HEK293T (cell line): ENCODE data around the gene CLIC4.

ENCODE experiments used
- BHLHE40 ChIP-seq: fragments of 450-650 bp; IDR thresholded peaks from 2 replicates; pipeline ENCODE4 v1.6.1; 2016; ENCODE audit warnings: mild to moderate bottlenecking, moderate library complexity, borderline replicate concordance
- CTBP1 ChIP-seq: fragments of 450-650 bp; IDR thresholded peaks from 2 replicates; pipeline ENCODE4 v1.6.1; 2016; ENCODE audit warnings: borderline replicate concordance
- ELF4 ChIP-seq: fragments of 450-650 bp; IDR thresholded peaks from 2 replicates; pipeline ENCODE4 v1.6.1; 2017; ENCODE audit warnings: antibody characterized with exemption
- FOXA1 ChIP-seq: fragments of 450-650 bp; IDR thresholded peaks from 2 replicates; pipeline ENCODE4 v1.6.1; 2016; ENCODE audit warnings: mild to moderate bottlenecking
- FOXK2 ChIP-seq: fragments of 450-650 bp; IDR thresholded peaks from 2 replicates; pipeline ENCODE4 v1.6.1; 2016; ENCODE audit warnings: mild to moderate bottlenecking
- FOXM1 ChIP-seq: fragments of 450-650 bp; IDR thresholded peaks from 2 replicates; pipeline ENCODE4 v1.6.1; 2017; ENCODE audit warnings: mild to moderate bottlenecking, borderline replicate concordance
- SP1 ChIP-seq: fragments of 450-650 bp; IDR thresholded peaks from 2 replicates; pipeline ENCODE4 v1.6.1; 2017
- TARDBP ChIP-seq: fragments of 450-650 bp; IDR thresholded peaks from 2 replicates; pipeline ENCODE4 v1.6.1; 2016

DNA sequence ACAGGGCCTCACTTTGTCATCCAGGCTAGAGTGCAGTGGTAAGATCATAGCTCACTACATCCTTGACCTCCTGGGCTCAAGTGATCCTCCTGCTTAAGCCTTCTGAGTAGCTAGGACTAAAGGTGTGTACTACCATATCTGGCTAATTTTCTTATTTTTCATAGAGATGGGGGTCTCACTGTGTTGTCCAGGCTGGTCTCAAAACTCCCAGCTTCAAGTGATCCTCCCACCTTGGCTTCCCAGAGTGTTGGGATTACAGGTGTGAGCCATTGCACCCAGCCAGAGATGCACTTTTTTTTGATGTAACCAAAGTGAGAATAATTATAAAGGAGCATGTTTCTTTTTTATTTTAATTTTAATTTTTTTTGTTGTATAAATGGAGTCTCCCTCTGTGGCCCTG lies 28.4 kb downstream of the CLIC4 start:
- TF ChIP-seq SP1, result no peak
- TF ChIP-seq BHLHE40, result no peak
- TF ChIP-seq ELF4, result no peak
- TF ChIP-seq TARDBP, result no peak
- TF ChIP-seq FOXK2, result no peak
- TF ChIP-seq FOXM1, result no peak
- no peak for TF ChIP-seq CTBP1
- no peak for TF ChIP-seq FOXA1
